NCI-H1930 (cell line): ENCODE results near the gene KRTAP5-8.
"Not testable (repeated sequence)": the region's sequence is repeated elsewhere in the genome, so short reads cannot be mapped to it uniquely, and the experiment has no call there.

Experiments
- DNase-seq, 2 experiments: peaks; one replicate each; lab custom pipeline; 2025; lab: John Stamatoyannopoulos, UW

KRTAP5-8 gene

DNA sequence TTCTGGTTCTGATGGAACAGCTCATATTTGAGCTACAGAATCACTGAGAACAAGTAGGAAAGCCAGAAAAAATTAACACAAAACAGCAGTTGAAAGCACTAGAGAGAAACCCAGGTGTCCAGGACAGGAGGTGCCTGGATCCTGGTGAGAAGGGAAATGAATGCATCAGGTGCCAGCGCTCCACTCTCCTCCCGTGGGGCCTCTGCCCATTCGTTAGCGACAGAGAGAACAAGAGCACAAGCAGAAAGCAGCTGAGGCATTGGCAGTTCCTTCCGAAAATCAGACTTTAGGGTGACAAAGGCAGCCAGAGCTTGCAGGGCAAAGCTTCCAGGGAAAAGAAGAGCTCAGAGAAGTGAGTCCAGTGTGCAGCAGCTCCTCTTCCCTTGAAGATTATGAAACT is 30.7 kb upstream of the KRTAP5-8 start:
- DNase-seq, result no peak

DNA sequence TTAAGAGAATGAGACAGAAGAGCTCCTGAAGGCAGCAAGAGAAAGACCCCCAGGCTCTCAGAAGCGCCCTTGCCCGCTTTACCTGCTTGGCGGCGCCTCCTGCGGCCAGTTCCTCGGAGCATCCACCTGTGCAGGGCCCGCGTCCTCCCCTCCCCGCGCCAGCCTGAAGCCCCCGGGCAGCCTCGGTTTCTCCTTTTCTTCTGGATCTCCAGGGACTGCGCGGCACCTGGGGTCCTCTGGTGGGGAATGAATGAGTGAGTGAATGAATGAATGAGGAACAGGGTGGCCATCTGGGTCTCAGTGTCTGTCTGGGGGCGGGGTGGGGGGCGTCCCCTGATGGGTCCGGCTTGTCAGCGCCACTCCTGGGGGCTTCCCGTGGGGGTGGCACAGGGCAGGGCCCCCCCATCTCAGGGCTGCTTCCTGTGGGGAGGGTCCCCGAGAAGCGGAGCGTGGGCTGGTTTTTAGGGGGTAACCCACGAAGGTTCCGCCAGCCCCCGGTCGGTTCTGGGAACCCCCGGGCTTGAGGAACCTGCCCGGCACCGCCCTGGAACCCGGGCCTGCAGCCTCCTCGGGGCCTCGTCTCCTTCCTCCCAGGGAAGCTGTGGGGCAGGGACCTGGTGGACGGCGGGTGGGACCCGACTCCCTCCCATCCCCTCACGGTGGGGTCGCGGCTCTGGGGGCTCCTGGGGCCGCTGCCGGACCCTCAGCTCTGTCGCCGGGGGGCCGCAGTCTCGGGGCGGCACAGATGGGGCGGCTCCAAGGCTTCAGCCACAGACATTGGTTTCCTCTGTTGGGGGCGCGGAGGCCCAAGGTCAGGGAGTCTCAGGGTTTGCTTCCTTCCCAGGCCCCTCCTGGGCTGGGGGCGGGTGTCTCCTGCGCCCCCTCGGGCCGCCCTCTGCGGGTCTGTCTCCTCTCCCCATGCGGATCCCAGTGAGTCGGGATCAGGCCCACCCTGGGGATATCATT is 19.0 kb upstream of the KRTAP5-8 start:
- DNase-seq, result no peak

DNA sequence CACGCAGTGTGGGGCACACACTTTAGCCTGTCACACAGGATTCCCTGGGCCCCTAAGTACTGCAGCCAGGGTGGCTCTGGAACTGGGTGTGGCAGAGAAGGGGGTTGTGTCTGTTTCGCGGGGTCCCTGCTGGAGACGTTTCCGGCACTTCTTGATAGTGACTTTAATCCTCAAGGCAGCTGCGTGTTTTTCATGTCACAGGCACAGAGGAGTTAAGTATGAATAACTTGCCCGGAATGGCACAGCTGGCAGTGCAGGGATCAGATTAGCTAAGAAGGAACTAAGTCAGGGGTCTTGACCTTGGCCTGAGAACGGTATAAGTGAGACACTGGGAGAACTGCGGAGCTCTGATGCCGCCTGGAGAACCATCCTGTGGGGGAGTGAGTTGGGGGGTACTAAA is 18.3 kb upstream of the KRTAP5-8 start:
- no peak for DNase-seq

DNA sequence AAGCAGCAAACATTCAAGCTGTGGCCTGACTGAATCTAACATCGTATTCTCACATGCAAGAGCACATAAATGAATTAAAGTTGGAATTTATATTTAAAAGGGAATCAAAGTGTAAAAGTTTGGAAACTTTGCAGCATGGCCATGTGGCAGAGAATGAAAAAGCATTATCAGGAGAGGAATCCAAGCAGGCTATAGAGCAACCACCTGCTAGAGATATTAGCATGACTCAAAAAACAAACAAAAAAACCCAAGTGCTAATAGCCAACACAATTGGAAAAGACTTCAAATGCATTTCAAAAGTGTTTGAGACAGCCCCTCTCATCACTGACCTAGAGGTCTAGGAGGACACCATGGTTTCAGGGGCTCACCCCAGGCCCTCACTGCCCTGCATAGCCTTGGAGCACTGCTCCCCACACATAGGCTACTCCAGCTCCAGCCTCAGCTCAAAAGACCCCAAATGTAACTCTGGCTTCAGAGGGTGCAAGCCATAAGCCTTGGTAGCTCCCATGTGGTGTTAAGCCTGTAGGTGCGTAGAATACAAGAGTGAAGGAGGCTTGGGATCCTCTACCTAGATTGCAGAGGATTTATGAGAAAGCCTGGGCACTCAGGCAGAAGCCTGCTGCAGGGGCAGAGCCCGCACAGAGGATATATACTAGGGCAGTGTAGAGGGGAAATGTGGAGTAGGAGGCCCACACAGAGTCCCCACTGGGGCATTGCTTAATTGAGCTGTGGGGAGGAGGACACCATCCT is 12.5 kb upstream of the KRTAP5-8 start:
- DNase-seq, result no peak

DNA sequence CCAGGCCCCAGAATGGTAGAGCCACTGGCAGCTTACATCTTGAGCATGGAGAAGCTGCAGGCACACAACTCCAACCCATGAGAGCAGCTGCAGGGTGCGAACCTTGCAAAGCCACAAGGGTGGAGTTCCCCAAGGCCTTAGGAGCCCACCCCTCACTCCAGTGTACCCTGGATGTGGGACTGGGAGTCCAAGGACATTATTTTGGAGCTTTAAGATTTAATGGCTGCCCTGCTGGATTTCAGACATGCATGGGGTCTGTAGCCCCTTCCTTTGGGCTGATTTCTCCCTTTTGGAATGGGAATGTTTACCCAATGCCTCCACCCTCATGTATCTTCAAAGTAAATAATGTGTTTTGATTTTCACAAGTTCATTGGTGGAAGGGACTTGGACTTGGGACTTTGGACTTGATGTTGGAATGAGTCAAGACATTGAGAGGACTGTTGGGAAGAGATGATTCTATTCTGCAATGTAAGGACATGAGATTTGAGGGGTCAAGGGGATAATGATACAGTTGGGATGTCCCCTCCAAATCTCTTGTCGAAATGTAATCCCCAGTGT is 11.8 kb upstream of the KRTAP5-8 start:
- DNase-seq, result no peak

DNA sequence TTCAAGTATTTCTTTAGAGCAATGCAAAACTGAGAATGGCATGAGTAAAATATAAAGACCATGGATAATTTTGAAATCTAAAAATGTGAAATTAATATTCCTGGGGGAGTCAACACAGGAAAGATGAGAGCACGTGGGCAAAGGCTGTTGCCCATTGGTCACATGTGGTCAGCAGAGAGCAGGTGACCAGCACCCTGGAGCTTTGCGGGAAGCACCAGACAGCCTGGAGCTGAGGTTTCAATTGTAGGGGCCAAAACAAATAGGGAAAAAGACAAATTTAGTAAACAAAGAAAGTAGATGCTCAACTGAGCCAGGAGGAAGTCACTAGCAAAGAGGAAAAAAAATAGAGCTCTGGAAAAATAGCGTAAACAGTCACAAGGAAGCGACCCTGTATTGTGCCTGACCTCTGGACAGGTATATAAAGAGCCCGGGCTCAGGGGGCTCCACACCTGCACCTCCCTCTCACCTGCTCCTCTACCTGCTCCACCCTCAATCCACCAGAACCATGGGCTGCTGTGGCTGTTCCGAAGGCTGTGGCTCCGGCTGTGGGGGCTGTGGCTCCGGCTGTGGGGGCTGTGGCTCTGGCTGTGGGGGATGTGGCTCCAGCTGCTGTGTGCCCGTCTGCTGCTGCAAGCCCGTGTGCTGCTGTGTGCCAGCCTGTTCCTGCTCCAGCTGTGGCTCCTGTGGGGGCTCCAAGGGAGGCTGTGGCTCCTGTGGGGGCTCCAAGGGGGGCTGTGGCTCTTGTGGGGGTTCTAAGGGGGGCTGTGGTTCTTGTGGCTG is 10.8 kb upstream of the KRTAP5-8 start, which contains the start of gene KRTAP5-7:
Gene KRTAP5-7 (plus strand): TSS at position 472 of the 780 bp plus-strand sequence. CDS start 34 bp downstream, at position 506.
- not testable (repeated sequence) for DNase-seq

DNA sequence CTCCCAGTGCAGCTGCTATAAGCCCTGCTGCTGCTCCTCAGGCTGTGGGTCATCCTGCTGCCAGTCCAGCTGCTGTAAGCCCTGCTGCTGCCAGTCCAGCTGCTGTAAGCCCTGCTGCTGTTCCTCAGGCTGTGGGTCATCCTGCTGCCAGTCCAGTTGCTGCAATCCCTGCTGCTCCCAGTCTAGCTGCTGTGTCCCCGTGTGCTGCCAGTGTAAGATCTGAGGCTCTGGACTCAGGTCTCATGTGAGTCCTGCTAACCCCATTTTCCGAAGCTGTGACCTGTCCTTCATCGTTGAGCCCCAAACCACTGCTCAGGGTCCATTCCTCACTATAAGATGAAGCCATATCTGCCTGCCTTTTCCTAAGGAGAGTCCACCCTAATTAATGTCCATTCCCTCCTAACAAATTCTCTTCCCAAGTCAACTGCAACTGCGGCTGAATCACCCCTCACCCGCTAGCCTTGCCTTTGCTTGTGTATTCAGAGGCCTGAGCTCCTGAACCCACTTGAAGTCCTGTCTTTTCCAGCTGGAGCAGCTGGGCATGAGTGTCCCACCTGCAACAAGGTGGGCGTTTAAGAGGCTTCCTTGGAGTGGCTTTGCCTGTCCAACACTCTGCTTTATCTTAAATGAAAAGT is 10.1 kb upstream of the KRTAP5-8 start:
- no peak for DNase-seq

DNA sequence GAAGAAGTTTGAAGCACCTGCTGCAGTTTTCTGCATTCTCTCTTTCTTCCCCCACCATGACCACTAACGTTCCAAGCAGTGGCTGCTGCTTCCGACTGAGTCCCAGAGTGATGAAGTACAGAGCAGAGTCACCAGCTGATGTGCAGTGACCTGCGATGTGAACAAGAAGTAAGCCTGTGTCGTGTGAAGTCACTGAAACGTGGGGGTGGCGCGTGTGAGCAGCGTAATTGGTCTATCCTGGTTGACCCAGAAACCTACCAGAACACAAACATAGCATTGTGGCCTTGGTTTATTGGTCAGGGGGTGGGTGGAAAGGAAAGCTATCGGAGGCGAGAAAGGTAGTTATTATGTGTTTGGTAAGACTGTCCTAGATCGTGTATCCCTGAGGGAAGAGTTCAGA is 7.2 kb upstream of the KRTAP5-8 start:
- DNase-seq, result no peak

DNA sequence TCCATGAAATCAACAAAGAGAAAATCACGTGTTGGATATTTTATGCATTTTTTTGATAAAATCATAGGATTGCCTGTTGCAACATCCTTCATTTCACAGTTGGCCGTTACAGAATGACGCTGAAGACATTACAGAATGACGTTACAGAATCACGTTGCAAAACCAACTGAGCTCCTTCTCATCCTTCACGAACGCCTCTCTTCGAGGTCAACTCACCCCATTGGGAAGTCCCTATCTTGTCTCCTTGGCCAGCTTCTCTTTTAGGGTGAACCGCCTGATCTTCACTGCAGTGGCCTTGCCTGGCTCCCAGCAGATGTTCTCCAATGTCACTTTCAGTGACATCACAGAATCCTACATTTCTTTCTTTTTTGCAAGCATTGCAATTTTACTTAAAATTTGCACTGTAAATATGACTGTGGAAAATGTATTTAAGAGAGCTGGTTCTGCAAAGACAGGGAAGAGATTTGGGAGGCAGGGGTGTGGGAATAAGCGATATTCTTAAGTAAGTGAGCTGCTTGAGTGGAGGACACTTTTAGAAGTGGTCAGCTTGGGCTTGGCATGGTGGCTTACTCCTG is 5.7 kb upstream of the KRTAP5-8 start:
- DNase-seq, result no peak

DNA sequence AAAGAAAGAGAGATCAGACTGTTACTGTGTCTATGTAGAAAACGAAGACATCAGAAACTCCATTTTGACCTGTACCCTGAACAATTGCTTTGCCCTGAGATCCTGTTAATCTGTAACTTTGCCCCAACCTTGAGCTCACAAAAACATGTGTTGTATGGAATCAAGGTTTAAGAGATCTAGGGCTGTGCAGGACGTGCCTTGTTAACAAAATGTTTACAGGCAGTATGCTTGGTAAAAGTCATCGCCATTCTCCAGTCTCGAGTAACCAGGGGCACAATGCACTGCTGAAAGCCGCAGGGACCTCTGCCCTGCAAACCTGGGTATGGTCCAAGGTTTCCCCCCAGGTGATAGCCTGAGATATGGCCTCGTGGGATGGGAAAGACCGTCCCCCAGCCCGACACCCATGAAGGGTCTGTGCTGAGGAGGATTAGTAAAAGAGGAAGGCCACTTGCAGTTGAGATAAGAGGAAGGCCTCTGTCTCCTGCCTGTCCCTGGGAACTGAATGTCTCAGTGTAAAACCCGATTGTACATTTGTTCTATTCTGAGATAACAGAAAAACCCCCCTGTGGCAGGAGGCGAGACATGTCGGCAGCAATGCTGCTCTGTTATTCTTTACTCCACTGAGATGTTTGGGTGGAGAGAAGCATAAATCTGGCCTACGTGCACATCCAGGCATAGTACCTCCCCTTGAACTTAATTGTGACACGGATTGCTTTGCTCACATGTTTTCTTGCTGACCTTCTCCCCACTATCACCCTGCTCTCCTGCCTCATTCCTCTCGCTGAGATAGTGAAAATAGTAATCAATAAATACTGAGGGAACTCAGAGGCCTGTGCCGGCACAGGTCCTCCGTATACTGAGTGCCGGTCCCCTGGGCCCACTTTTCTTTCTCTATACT is 2.9 kb upstream of the KRTAP5-8 start:
- DNase-seq, result not testable (repeated sequence)

DNA sequence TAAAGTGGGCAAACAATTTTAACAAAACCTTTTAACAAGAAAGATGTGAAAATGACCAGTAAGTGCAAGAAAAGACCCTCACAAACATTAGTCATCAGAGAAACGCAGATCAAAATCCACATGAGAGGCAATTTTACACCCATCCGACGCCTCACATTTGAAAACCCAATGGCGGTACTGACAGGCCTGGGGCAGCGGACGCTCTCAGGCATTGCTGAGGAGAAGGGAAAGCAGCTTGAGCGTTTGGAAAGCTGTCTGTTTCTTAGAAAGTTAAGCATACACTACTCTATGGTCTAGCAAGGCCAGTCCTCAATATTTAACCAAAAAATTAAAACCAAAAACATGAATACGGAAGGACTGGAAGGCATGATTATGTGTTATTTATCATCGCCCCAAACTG is 2.0 kb upstream of the KRTAP5-8 start:
- no peak for DNase-seq

DNA sequence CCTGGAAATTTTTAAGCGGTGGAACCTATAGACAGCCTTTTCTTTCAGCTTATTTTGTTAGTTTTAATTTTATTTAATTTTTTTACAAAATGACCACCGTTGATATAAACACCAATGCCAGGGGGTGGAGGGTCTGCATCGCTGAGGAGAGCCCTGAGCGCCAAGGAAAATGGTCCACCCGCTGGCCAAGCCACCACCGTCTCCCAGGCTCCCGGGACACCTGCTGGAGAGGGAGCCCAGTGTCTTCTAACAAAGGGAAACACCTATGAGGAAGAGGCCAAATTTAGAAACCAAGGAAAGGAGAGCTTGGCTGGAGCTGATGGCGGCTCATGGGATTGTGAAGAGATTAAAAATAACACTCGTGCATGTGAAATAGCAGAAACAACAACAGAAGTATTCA is 288 bp upstream of the KRTAP5-8 start:
- no peak for DNase-seq

DNA sequence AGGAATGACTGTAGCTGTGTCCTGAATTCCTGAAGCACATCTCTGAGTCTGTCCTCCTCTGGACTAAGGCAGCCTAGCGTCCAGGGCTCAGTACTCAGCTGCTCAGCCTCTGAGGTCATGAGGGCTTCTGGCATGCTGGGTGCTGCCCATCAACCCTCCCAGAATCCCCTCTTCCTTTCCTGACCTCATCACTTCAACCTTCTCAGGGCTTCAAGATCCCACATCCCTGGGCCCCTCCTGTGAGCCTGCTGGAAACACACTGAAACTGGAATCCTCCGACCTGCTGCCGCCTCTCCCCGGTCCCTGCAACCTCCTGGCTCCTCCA is 803 bp downstream of the KRTAP5-8 start:
- no peak for DNase-seq

DNA sequence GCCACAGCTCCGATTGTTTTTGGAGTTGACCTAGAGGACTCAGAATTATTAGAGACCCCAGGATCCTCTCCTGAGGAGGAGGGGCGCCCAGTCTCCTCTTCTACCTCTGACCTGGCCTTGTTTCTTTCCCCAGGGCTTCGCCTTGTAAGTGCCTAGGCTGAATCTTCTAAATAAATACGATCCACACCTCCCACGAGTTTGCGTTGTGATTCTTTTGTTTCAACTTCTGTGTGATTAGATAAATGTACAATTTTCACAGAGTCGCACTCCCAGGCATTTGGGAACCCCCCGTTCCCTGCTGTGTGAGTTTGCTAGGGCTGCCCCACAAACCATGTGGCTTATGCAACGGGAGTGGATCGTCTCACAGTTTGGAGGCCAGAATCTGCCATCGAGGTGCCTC is 1.2 kb downstream of the KRTAP5-8 start:
- no peak for DNase-seq

DNA sequence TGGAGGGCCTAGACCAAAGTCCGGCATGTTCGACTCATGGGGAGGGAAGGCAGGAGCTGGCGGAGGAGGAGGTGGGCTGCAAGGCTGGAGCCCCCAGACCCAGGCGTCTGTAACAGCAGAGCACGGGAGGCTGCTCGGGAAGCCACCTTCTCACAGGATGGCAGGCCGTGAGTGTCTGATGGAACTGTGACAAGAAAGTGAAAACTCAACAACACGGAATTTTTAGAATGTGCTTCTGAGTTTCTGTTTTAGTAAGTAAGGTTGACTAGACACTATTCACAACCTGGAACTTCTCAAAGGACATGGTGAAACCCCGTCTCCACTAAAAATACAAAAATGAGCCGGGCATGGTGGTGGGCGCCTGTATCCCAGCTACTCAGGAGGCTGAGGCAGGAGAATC is 2.1 kb downstream of the KRTAP5-8 start:
- DNase-seq, result not testable (repeated sequence)

DNA sequence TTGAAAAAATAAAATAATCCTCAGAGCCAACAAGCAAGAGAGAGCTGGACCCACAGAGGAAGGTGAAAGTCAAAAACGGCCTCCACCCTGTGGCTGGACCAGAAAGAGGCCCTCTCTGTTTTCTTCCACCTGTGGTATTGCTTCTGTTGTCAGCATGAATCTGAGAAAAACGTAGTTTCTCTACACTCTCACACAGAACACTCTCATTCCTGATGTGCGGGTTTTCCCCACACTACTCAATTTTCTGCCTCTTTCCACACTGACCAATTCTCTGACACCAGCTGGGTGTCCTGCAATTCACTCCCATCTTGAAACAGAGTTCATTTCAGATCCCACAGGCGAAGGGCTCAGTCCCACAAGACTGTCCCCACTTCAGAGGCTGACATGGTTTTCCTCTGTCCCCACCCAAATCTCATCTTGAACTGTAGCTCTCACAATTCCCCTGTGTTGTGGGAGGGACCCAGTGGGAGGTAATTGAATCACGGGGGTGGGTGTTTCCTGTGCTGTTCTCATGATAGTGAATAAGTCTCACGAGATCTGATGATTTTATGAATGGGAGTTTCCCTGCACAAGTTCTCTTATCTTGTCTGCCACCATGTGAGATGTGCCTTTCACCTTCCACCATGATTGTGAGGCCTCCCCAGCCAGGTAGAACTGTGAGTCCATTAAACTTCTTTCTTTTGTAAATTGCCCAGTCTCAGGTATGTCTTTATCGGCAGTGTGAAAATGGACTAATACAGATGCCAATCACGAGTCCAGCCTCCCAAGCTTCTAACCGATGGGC is 2.9 kb downstream of the KRTAP5-8 start:
- DNase-seq, result not testable (repeated sequence)

DNA sequence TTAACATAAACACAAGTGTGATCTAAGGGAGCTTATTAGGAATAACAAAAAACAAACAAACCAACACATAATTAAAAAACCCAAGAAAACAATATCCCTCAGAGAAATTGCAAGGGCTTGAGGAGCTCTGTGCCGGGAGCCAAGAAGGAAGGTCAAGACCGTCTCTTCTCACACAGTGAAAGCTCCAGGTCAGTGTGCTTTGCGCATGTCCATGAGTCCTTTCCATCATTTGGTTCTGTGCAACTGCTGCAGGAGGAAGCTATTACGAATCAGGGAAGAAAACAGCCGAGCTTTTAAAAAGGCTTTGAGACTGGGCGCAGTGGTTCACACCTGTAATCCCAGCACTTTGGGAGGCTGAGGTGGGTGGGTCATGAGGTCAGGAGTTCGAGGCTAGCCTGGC is 4.6 kb downstream of the KRTAP5-8 start:
- no peak for DNase-seq

DNA sequence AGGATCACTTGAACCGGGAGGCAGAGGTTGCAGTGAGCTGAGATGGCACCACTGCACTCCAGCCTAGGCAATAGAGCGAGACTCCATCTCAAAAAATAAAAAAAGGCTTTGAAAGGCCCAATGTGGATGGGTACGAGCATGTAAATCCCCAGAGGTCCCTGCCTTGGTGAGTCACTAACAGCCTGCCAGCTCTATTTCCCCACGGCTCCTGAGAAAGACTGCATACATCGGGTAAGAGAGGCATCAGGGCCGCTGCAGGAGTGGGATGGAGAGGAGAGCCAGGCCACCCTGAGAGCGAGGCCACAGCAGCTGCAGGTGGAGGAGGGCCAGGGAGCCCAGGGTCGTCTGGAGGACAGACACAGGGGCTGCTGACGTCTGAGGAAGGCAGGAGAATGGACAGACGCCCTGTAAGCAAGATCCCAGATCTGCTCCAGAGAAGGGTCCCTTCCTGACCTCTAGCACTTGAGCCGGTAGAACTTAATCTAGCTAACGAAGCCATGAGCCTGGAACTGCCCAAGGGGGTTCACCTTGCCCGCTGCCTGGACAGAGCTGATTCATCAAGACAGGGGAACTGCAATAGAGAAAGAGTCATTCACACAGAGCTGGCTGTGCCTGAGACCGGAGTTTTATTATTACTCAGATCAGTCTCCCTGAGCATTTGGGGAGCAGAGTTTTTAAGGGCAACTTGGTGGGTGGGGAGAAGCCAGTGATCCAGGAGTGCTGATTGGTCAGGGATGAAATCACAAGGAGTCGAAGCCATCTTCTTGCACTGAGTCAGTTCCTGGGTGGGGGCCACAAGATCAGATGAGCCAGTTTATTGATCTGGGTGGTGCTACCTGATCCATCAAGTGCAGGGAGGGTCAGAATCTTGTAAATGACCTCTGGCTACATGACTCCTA is 5.3 kb downstream of the KRTAP5-8 start:
- no peak for DNase-seq
